Kidney (tissue), 14 donors: ENCODE data around the gene TCEA3. TPM values are rescaled to one million over a fixed set of nuclear protein-coding genes. Genes with fewer than 3 reads are reported as not detected.

Experiments
- DNase-seq, 5 donors: peaks; one replicate each; pipeline ENCODE4 v3.0.0-alpha.2; 2013 to 2020
- FAIRE-seq: peaks from 2 replicates; lab custom pipeline; 2012; peaks lifted over from hg19 to GRCh38; lab: Jason Lieb, UNC
- H3K27ac ChIP-seq, 2 donors: one replicate each; pipeline ENCODE4 v1.7.0; 2013; ENCODE audit warnings: low read depth in 2 of 2, low read length in 2 of 2, inconsistent platforms in 1 of 2
- H3K27me3 ChIP-seq: one replicate; pipeline ENCODE4 v1.7.1; 2013; ENCODE audit warnings: low read length, inconsistent platforms; ENCODE audit not compliant: control insufficient read depth, insufficient read depth
- H3K36me3 ChIP-seq, 3 donors: one replicate each; pipeline versions ENCODE4 v1.7.0 to v1.7.1; 2013; ENCODE audit warnings: low read length in 3 of 3, control low read depth in 1 of 3, inconsistent platforms in 1 of 3; ENCODE audit not compliant: insufficient read depth in 3 of 3, control insufficient read depth in 2 of 3
- H3K4me1 ChIP-seq, 3 donors: one replicate each; pipeline versions ENCODE4 v1.7.0 to v1.7.1; 2013; ENCODE audit warnings: low read length in 3 of 3, inconsistent platforms in 1 of 3, low read depth in 1 of 3; ENCODE audit not compliant: control insufficient read depth in 2 of 3, insufficient read depth in 2 of 3
- H3K4me3 ChIP-seq, 3 donors: one replicate each; pipeline versions ENCODE4 v1.7.0 to v1.8.1; 2013; ENCODE audit warnings: low read length in 3 of 3, control low read depth in 1 of 3, inconsistent platforms in 1 of 3
- H3K9ac ChIP-seq, 3 donors: one replicate each; pipeline versions ENCODE4 v1.7.0 to v1.7.1; 2013; ENCODE audit warnings: low read length in 3 of 3, control low read depth in 1 of 3, inconsistent platforms in 1 of 3
- H3K9me3 ChIP-seq, 3 donors: one replicate each; pipeline versions ENCODE4 v1.7.0 to v1.7.1; 2013; ENCODE audit warnings: low read length in 3 of 3, control low read depth in 1 of 3, inconsistent platforms in 1 of 3; ENCODE audit not compliant: control insufficient read depth in 2 of 3, insufficient read depth in 1 of 3
- CTCF ChIP-seq: IDR thresholded peaks from 3 replicates; pipeline ENCODE4 v1.5.1; 2012; ENCODE audit warnings: mild to moderate bottlenecking, moderate library complexity, borderline replicate concordance; ENCODE audit not compliant: insufficient read depth; ENCODE audit errors: extremely low read depth
- intact Hi-C: fragments of 100-400 bp; cut with DNase I; formaldehyde crosslinking; loops from one replicate; pipeline ENCODE4 v1.11.1; 2022
- polyA plus RNA-seq: library from polyadenylated mRNA; stranded (reverse); fragments of 350-450 nt; fragmentation: Illumina TruSeq; extraction: RNeasy Lipid Tissue Mini Kit (QIAGEN cat#74804); gene quantifications from one replicate; pipeline ENCODE4 v1.2.3, GENCODE V29; 2014; ENCODE audit warnings: low read depth, low replicate concordance; ENCODE audit not compliant: insufficient read depth
- total RNA-seq: library from RNA; stranded (reverse); fragmentation: NEBNext Ultra II Directional; extraction: Animal tissue kit (Norgen Biotek cat#: 25700); gene quantifications from one replicate; pipeline ENCODE4 v1.2.1, GENCODE V29; 2021
- donor health status: control.
- donor health status: control.
- donor health status: control.
- donor health status: control.
- donor health status: control.
- donor health status: DM: yes; HTN: yes; CAD: no.
- donor health status: Normal renal cell carcinoma (clear cell type).

TCEA3 gene
- total and polyA plus RNA-seq, 2 donors from 2014 or later, result 46.3 to 93.2 TPM

GRCh38 chr1:23433122-23433521, 8.6 kb upstream of the TCEA3 start:
- Histone ChIP-seq H3K4me3 (no peak overlapping the region), H3K4me1 (no peaks in the 10 kb centered on the region), H3K9ac (no peak overlapping the region), H3K9me3 (no peaks in the 10 kb centered on the region), H3K27me3 (no peaks in the 10 kb centered on the region), H3K27ac (no peak overlapping the region), H3K36me3 (peaks cover 0 to 18% (median 11%) of the 10 kb centered on the region in 3 donors)
- intact Hi-C loops, result no loop called here
- no peak for TF ChIP-seq CTCF
- FAIRE-seq (no peak), DNase-seq (no peak)

GRCh38 chr1:23431431-23431830, 6.9 kb upstream of the TCEA3 start:
- Histone ChIP-seq H3K27me3 (no peaks in the 10 kb centered on the region), H3K4me1 (no peaks in the 10 kb centered on the region), H3K27ac (no peak overlapping the region), H3K36me3 (peaks cover 0 to 18% (median 11%) of the 10 kb centered on the region in 3 donors), H3K9me3 (no peaks in the 10 kb centered on the region), H3K4me3 (no peak overlapping the region), H3K9ac (no peak overlapping the region)
- TF ChIP-seq CTCF, result no peak
- no peak for DNase-seq
- FAIRE-seq, result no peak
- intact Hi-C loops, result no loop called here

- Histone ChIP-seq H3K4me1 (no peaks in the 10 kb centered on the region), H3K4me3 (no peak overlapping the region), H3K9me3 (no peaks in the 10 kb centered on the region), H3K36me3 (peaks cover 0 to 18% (median 11%) of the 10 kb centered on the region in 3 donors), H3K27me3 (no peaks in the 10 kb centered on the region), H3K27ac (no peak overlapping the region), H3K9ac (no peak overlapping the region)
- no peak for TF ChIP-seq CTCF
- intact Hi-C loops, result no loop called here
- FAIRE-seq (no peak), DNase-seq (no peak)
Measured at GRCh38 chr1:23430803-23431202, 6.3 kb upstream of the TCEA3 start.
